Esophagus muscularis mucosa (tissue), 4 donors: ENCODE measurements around the gene SCYGR6. TPM values are rescaled to one million over a fixed set of nuclear protein-coding genes. Genes with fewer than 3 reads are reported as not detected.
"Not testable (repeated sequence)": the region's sequence is repeated elsewhere in the genome, so short reads cannot be mapped to it uniquely, and the experiment has no call there.

ENCODE experiments used
- DNase-seq: peaks from one replicate; pipeline ENCODE4 v3.0.0-alpha.2; 2017; ENCODE audit errors: extremely low spot score
- H3K27ac ChIP-seq, 4 donors: fragments of 200-600 bp; sonication (generic); replicated peaks in 1 of 4; 1 replicate in 3 of 4; 2 replicates in 1 of 4; pipeline ENCODE4 v1.5.1; 2016 to 2019; ENCODE audit warnings: mild to moderate bottlenecking in 1 of 4
- H3K27me3 ChIP-seq, 4 donors: fragments of 200-600 bp; sonication (generic); one replicate each; pipeline versions ENCODE4 v1.5.1 to v1.6.0; 2016 to 2019
- H3K36me3 ChIP-seq, 4 donors: fragments of 200-600 bp; sonication (generic); one replicate each; pipeline ENCODE4 v1.5.1; 2016 to 2019
- H3K4me1 ChIP-seq, 4 donors: fragments of 200-600 bp; sonication (generic); one replicate each; pipeline ENCODE4 v1.5.1; 2016 to 2019
- H3K4me3 ChIP-seq, 4 donors: fragments of 200-600 bp; sonication (generic); 1 replicate in 2 of 4; 2 replicates in 2 of 4; pipeline ENCODE4 v1.5.1; 2016 to 2019; ENCODE audit warnings: mild to moderate bottlenecking in 4 of 4, moderate library complexity in 1 of 4
- H3K9me3 ChIP-seq, 4 donors: fragments of 200-600 bp; sonication (generic); 1 replicate in 3 of 4; 2 replicates in 1 of 4; pipeline ENCODE4 v1.5.1; 2016 to 2019
- EP300 ChIP-seq: sonication (generic); formaldehyde crosslinking; IDR thresholded peaks from one replicate; pipeline ENCODE4 v1.6.1; 2017; ENCODE audit warnings: antibody characterized with exemption
- POLR2A ChIP-seq: fragments of 450-650 bp; IDR thresholded peaks from one replicate; pipeline ENCODE4 v1.6.1; 2017; ENCODE audit warnings: antibody characterized with exemption, moderate library complexity, mild to moderate bottlenecking, low read depth
- POLR2AphosphoS5 ChIP-seq, 2 donors: sonication (generic); formaldehyde crosslinking; IDR thresholded peaks; one replicate each; pipeline ENCODE4 v1.6.1; 2017; ENCODE audit warnings: antibody characterized with exemption in 2 of 2
- WGBS: methylation state at CpG from one replicate; pipeline ENCODE4 v1.1.5; 2018; 5-methylcytosine and 5-hydroxymethylcytosine counted together
- intact Hi-C: fragments of 100-400 bp; cut with DNase I; formaldehyde crosslinking; loops from one replicate; pipeline ENCODE4 v1.15.1; 2023
- total RNA-seq, 4 donors: library from RNA; depleted of rRNA; stranded (reverse); fragments of >200 nt; gene quantifications; one replicate each; pipeline versions ENCODE4 v1.1.0 to v1.2.1, GENCODE V29; 2016
- TF ChIP-seq, protein P1 (sequence below), 3 experiments: fragments of 200-600 bp in 2 of 3; fragments of 450-650 bp in 1 of 3; sonication (generic) in 2 of 3; IDR thresholded peaks; one replicate each; pipeline ENCODE4 v1.5.1; 2017 to 2019; ENCODE audit warnings: antibody characterized with exemption in 3 of 3, mild to moderate bottlenecking in 2 of 3, moderate library complexity in 1 of 3

Gene SCYGR6
- total RNA-seq, 4 donors from 2014 or later = not detected

DNA sequence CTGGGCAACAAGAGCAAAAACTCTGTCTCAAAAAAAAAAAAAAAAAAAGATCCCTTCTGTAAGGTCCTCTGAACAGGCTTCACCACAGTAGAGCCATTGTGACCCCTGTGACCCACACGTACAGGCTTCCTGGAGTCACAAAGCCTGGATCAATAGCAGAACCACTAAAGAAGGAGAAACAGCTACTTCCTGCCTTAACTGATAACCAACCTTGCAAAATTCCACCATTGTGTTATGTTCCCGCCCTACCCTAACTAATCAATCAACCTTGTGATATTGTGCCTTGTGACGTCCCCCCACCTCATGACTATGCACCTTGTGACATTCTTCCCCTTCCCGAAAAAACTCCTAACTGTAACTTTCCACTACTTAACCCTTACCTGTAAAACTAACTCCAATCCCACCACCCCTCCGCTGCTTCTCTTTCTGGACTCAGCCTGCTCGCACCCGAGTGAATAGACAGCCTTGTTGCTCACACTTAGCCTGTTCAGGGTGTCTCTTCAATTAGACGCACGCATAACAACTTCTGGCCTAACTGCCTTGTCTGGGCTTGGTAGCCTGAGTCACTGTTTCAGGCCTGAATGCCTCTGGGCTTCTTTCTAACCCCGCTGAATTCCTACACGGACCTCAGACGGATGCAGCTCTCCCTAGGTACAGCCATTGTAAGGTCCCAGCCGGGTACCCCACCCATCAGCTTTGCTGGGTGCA, 35.0 kb upstream of the SCYGR6 start:
- H3K27ac ChIP-seq = no peak overlapping the region
- TF ChIP-seq, protein P1, sequence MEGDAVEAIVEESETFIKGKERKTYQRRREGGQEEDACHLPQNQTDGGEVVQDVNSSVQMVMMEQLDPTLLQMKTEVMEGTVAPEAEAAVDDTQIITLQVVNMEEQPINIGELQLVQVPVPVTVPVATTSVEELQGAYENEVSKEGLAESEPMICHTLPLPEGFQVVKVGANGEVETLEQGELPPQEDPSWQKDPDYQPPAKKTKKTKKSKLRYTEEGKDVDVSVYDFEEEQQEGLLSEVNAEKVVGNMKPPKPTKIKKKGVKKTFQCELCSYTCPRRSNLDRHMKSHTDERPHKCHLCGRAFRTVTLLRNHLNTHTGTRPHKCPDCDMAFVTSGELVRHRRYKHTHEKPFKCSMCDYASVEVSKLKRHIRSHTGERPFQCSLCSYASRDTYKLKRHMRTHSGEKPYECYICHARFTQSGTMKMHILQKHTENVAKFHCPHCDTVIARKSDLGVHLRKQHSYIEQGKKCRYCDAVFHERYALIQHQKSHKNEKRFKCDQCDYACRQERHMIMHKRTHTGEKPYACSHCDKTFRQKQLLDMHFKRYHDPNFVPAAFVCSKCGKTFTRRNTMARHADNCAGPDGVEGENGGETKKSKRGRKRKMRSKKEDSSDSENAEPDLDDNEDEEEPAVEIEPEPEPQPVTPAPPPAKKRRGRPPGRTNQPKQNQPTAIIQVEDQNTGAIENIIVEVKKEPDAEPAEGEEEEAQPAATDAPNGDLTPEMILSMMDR (IDR thresholded peaks at IDR 0.05) = no peak
- TF ChIP-seq POLR2A = no peak
- no peak for TF ChIP-seq POLR2AphosphoS5 (IDR thresholded peaks at IDR 0.05)
- TF ChIP-seq EP300 = no peak
- no peaks in the 10 kb centered on the region for H3K36me3 ChIP-seq
- no peaks in the 10 kb centered on the region for H3K27me3 ChIP-seq
- no peak overlapping the region for H3K4me3 ChIP-seq
- WGBS = 80% methylated on average over 13 of the region's 13 CpGs
- no peaks in the 10 kb centered on the region for H3K9me3 ChIP-seq
- no peak for DNase-seq
- no peaks in the 10 kb centered on the region for H3K4me1 ChIP-seq
- intact Hi-C loops = no loop called here

DNA sequence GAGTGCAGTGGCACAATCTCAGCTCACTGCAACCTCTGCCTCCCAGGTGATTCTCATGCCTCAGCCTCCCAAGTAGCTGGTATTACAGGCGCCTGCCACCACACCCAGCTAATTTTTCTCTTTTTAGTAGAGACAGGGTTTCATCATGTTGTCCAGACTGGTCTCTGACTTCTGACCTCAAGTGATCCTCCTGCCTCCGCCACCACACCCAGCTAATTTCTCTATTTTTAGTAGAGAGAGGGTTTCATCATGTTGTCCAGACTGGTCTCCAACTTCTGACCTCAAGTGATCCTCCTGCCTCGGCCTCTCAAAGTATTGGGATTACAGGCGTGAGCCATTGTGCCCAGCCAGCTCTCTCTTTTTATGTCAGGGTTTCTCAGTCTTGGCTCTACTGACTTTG, 31.7 kb upstream of the SCYGR6 start:
- H3K4me1 ChIP-seq, H3K36me3 ChIP-seq, H3K27ac ChIP-seq, H3K27me3 ChIP-seq, DNase-seq, H3K4me3 ChIP-seq, intact Hi-C loops, H3K9me3 ChIP-seq: not testable (repeated sequence)
- WGBS = 65% methylated on average over 4 of the region's 4 CpGs

DNA sequence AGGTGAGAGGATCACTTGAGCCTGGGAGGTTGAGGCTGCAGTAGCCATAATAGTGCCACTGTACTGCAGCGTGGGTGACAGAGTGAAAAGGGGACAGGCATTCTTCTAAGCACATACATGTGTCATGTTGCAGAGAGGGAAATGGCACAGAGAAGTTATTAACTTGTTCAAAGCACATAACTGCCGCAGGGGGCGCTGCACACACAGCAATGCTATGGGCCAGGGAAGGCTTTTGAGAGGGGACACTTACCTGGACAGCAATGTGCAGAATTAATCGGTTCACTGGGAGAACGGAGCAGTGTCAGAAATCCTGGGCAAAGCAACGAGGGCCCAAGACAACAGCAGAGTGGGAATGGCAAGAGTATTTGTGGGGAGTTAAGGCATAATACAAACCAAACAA, 23.5 kb upstream of the SCYGR6 start:
- intact Hi-C loops = no loop called here
- H3K27me3 ChIP-seq = no peaks in the 10 kb centered on the region
- H3K4me3 ChIP-seq = no peak overlapping the region
- no peaks in the 10 kb centered on the region for H3K9me3 ChIP-seq
- no peaks in the 10 kb centered on the region for H3K4me1 ChIP-seq
- H3K27ac ChIP-seq = no peak overlapping the region
- 66% methylated on average over 6 of the region's 6 CpGs for WGBS
- no peaks in the 10 kb centered on the region for H3K36me3 ChIP-seq
- TF ChIP-seq EP300 (no peak), POLR2A (no peak), POLR2AphosphoS5 (IDR thresholded peaks at IDR 0.05) (no peak)
- TF ChIP-seq, protein P1 (IDR thresholded peaks at IDR 0.05) = no peak
- DNase-seq = no peak

GRCh38 chr2:227745594-227745993, 21.0 kb upstream of the SCYGR6 start, which contains the start of gene SCYGR8:
TSS of gene SCYGR8 (plus strand) at chr2:227745894. CDS start at chr2:227745894, 0 bp downstream.
- no peak for DNase-seq
- TF ChIP-seq POLR2A (no peak), EP300 (no peak), POLR2AphosphoS5 (IDR thresholded peaks at IDR 0.05) (no peak)
- TF ChIP-seq, protein P1 (IDR thresholded peaks at IDR 0.05) = no peak
- H3K4me1 ChIP-seq = no peaks in the 10 kb centered on the region
- H3K36me3 ChIP-seq = no peaks in the 10 kb centered on the region
- no peak within 1 kb of the TSS for H3K27ac ChIP-seq
- intact Hi-C loops = no loop called here
- no peaks in the 10 kb centered on the region for H3K27me3 ChIP-seq
- H3K9me3 ChIP-seq = no peaks in the 10 kb centered on the region
- WGBS = 93% methylated on average over 3 of the region's 9 CpGs
- no peak within 1 kb of the TSS for H3K4me3 ChIP-seq

DNA sequence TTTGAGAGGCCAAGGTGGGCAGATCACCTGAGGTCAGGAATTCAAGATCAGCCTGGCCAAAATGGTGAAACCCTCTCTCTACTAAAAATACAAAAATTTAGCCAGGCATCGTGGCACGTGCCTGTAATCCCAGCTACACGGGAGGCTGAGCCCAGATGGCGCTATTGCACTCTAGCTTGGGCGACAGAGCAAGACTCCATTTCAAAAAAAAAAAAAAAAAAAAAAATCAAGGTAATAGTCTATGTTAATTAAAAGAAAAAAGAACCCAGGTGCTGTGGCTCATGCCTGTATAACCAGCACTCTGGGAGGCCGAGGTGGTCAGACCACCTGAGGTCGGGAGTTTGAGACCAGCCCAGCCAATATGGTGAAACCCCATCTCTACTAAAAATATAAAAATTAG, 16.1 kb upstream of the SCYGR6 start:
- H3K27me3 ChIP-seq, DNase-seq, H3K9me3 ChIP-seq, H3K27ac ChIP-seq, H3K4me1 ChIP-seq, intact Hi-C loops, H3K36me3 ChIP-seq, H3K4me3 ChIP-seq: not testable (repeated sequence)
- WGBS = 66% methylated on average over 7 of the region's 7 CpGs

DNA sequence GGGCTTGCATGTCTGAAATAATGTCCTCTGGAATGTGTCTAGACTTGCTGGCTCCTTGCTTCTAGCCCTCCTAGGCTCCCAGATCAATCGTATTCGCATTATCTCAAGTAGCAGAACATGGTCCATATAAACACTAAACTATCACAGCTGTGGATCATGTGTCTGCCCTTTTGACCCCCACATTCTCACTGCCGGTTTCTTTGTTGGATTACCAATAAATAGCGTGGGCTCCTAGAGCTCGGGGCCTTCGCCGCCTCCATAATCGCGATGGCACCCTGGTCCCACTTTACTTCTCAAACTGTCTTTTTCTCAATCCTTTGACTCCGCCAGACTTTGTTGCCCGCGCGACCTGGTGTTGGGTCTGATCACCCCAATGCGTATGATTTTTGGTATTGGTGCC, 14.8 kb upstream of the SCYGR6 start:
- TF ChIP-seq EP300 (no peak), POLR2A (no peak), POLR2AphosphoS5 (IDR thresholded peaks at IDR 0.05) (no peak)
- TF ChIP-seq, protein P1 (IDR thresholded peaks at IDR 0.05) = no peak
- no peak for DNase-seq
- intact Hi-C loops = no loop called here
- Histone ChIP-seq H3K4me3 (no peak overlapping the region), H3K9me3 (no peaks in the 10 kb centered on the region), H3K4me1 (no peaks in the 10 kb centered on the region), H3K36me3 (no peaks in the 10 kb centered on the region), H3K27me3 (no peaks in the 10 kb centered on the region), H3K27ac (no peak overlapping the region)
- WGBS = 69% methylated on average over 14 of the region's 14 CpGs
